MM.1S (cell line): Measurements from ENCODE around the gene BMF.

ENCODE experiments used
- EZH2 ChIP-seq: fragments of 300-600 bp; sonication (generic); optimal IDR thresholded peaks from 2 replicates; pipeline ENCODE3; 2017; ENCODE audit warnings: low read depth, mild to moderate bottlenecking, antibody characterized with exemption, low read length, mixed read lengths
- EZH2phosphoT487 ChIP-seq: fragments of 300-600 bp; sonication (generic); IDR thresholded peaks from 2 replicates; pipeline ENCODE4 v1.6.1; 2018; ENCODE audit warnings: antibody characterized with exemption, low read length
- TF ChIP-seq, protein P1 (sequence below): fragments of 300-600 bp; sonication (generic); IDR thresholded peaks from 2 replicates; pipeline ENCODE4 v1.5.1; 2016; ENCODE audit warnings: antibody characterized with exemption, low read length, mixed read lengths

DNA sequence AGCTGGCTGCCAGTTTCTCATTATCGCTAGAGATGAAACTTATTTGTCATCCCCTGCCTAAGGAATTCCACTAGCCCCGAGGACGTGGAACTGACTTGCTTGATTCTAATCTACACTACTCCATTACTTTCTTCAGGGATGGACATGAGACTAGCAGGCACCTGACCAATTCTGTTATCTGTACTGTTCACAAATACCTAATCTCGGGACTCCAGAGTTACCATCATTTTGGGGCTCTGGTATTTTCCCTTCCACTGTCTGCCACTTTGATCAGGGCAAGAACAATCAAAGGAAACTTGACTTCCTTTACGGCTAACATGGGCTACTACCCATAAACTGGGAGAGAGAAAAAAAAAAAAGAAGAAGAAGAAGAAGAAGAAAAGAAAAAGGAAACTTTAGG lies 27.8 kb downstream of the BMF start:
- TF ChIP-seq, protein P1, sequence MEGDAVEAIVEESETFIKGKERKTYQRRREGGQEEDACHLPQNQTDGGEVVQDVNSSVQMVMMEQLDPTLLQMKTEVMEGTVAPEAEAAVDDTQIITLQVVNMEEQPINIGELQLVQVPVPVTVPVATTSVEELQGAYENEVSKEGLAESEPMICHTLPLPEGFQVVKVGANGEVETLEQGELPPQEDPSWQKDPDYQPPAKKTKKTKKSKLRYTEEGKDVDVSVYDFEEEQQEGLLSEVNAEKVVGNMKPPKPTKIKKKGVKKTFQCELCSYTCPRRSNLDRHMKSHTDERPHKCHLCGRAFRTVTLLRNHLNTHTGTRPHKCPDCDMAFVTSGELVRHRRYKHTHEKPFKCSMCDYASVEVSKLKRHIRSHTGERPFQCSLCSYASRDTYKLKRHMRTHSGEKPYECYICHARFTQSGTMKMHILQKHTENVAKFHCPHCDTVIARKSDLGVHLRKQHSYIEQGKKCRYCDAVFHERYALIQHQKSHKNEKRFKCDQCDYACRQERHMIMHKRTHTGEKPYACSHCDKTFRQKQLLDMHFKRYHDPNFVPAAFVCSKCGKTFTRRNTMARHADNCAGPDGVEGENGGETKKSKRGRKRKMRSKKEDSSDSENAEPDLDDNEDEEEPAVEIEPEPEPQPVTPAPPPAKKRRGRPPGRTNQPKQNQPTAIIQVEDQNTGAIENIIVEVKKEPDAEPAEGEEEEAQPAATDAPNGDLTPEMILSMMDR: no peak
- no peak for TF ChIP-seq EZH2
- TF ChIP-seq EZH2phosphoT487: no peak
